H1 (cell line): ENCODE measurements around the gene BRMS1. TPM values are rescaled to one million over a fixed set of nuclear protein-coding genes. Genes with fewer than 3 reads are reported as not detected.

Source experiments
- CTCF ChIA-PET: fragments of 300-600 bp; sonication (Branson Sonifier 250); formaldehyde crosslinking; loops from one replicate; lab custom pipeline; 2021; ENCODE audit not compliant: partially characterized antibody; lab: Charles Lee
- POLR2A ChIA-PET: fragments of 300-600 bp; sonication (Branson Sonifier 250); formaldehyde crosslinking; loops from one replicate; lab custom pipeline; 2021; ENCODE audit warnings: inconsistent platforms; ENCODE audit not compliant: partially characterized antibody; lab: Charles Lee
- DNase-seq, 2 experiments: peaks; one replicate each; pipeline versions ENCODE4 v3.0.0 to v3.0.0-alpha.2; 2010 to 2022; ENCODE audit warnings: low spot score in 2 of 2, low read depth in 1 of 2, mixed read lengths in 1 of 2
- FAIRE-seq: peaks from 2 replicates; lab custom pipeline; 2011; peaks lifted over from hg19 to GRCh38; lab: Jason Lieb, UNC
- H2AFZ ChIP-seq: 2 replicates; pipeline ENCODE4 v1.8.1; 2012; ENCODE audit warnings: low read length, inconsistent platforms
- H2AK5ac ChIP-seq: 2 replicates; pipeline ENCODE4 v1.6.1; 2013; ENCODE audit warnings: low read depth, low read length
- H2BK120ac ChIP-seq: replicated peaks from 2 replicates; pipeline ENCODE3; 2013; ENCODE audit warnings: low read depth, low read length, inconsistent platforms
- H2BK12ac ChIP-seq: 2 replicates; pipeline ENCODE4 v1.6.1; 2013; ENCODE audit warnings: low read depth, low read length
- H2BK15ac ChIP-seq: 2 replicates; pipeline ENCODE4 v1.6.1; 2013; ENCODE audit warnings: low read length
- H2BK20ac ChIP-seq: 2 replicates; pipeline ENCODE4 v1.6.1; 2013; ENCODE audit warnings: low read length
- H2BK5ac ChIP-seq: 2 replicates; pipeline ENCODE4 v1.6.1; 2013; ENCODE audit warnings: low read depth, low read length
- H3K14ac ChIP-seq: 2 replicates; pipeline ENCODE4 v1.6.1; 2013; ENCODE audit warnings: inconsistent platforms; ENCODE audit not compliant: insufficient read length
- H3K18ac ChIP-seq: 2 replicates; pipeline ENCODE4 v1.6.1; 2013; ENCODE audit warnings: low read length; ENCODE audit errors: extremely low read depth
- H3K23ac ChIP-seq: 2 replicates; pipeline ENCODE4 v1.6.1; 2013; ENCODE audit warnings: inconsistent platforms; ENCODE audit not compliant: insufficient read length
- H3K23me2 ChIP-seq: 2 replicates; pipeline ENCODE4 v1.6.1; 2013; ENCODE audit warnings: low read depth, low read length
- H3K27ac ChIP-seq: 2 replicates; pipeline ENCODE4 v1.6.1; 2011; ENCODE audit warnings: low read depth, low read length, inconsistent platforms
- H3K27me3 ChIP-seq, 4 experiments: replicated peaks in 1 of 4; 1 replicate in 1 of 4; 2 replicates in 3 of 4; pipeline versions ENCODE4 v1.6.1 to v1.8.1; 2011 to 2013; ENCODE audit warnings: low read length in 3 of 4, mild to moderate bottlenecking in 3 of 4, inconsistent platforms in 2 of 4, mixed read lengths in 2 of 4, moderate library complexity in 1 of 4; ENCODE audit not compliant: control insufficient read depth in 3 of 4, insufficient read depth in 3 of 4; ENCODE audit errors: extremely low read depth in 1 of 4
- H3K36me3 ChIP-seq, 4 experiments: 2 replicates each; pipeline versions ENCODE4 v1.6.1 to v1.8.1; 2011 to 2013; ENCODE audit warnings: mild to moderate bottlenecking in 4 of 4, low read length in 3 of 4, moderate library complexity in 2 of 4, control low read depth in 1 of 4, inconsistent platforms in 1 of 4; ENCODE audit not compliant: insufficient read depth in 4 of 4, control insufficient read depth in 2 of 4
- H3K4ac ChIP-seq: replicated peaks from 2 replicates; pipeline ENCODE3; 2013; ENCODE audit warnings: low read length, low read depth, mixed read lengths, inconsistent platforms; ENCODE audit not compliant: insufficient read length
- H3K4me1 ChIP-seq, 4 experiments: replicated peaks in 1 of 4; 1 replicate in 1 of 4; 2 replicates in 3 of 4; pipeline versions ENCODE4 v1.6.1 to v1.8.1; 2011 to 2013; ENCODE audit warnings: low read length in 3 of 4, inconsistent platforms in 2 of 4, mixed read lengths in 1 of 4; ENCODE audit not compliant: insufficient read depth in 4 of 4, control insufficient read depth in 3 of 4
- H3K4me2 ChIP-seq, 2 experiments: 2 replicates each; pipeline versions ENCODE4 v1.6.1 to v1.8.1; 2011 to 2013; ENCODE audit warnings: low read depth in 2 of 2, low read length in 2 of 2, control low read depth in 1 of 2, inconsistent platforms in 1 of 2, mild to moderate bottlenecking in 1 of 2; ENCODE audit not compliant: insufficient read depth in 1 of 2
- H3K4me3 ChIP-seq, 4 experiments: fragments of 200-600, 300-600 bp in 1 of 4; sonication (generic), shearing (Covaris generic), sonication (Bioruptor Twin) in 1 of 4; 2 replicates each; pipeline versions ENCODE4 v1.5.1 to v1.8.1; 2011 to 2016; ENCODE audit warnings: low read length in 4 of 4, low read depth in 3 of 4, control low read depth in 2 of 4, inconsistent platforms in 2 of 4, mild to moderate bottlenecking in 2 of 4, mixed read lengths in 1 of 4, moderate library complexity in 1 of 4; ENCODE audit not compliant: insufficient read depth in 2 of 4; ENCODE audit errors: extremely low read depth in 1 of 4
- H3K56ac ChIP-seq: replicated peaks from 2 replicates; pipeline ENCODE3; 2013; ENCODE audit warnings: low read depth, mild to moderate bottlenecking, mixed read lengths, low read length, inconsistent platforms; ENCODE audit not compliant: insufficient read length
- H3K79me1 ChIP-seq: 2 replicates; pipeline ENCODE4 v1.6.1; 2013; ENCODE audit warnings: low read depth, low read length, control low read depth
- H3K79me2 ChIP-seq, 2 experiments: 2 replicates each; pipeline versions ENCODE4 v1.6.1 to v1.8.1; 2012 to 2013; ENCODE audit warnings: low read length in 2 of 2, mild to moderate bottlenecking in 2 of 2, inconsistent platforms in 1 of 2; ENCODE audit not compliant: insufficient read depth in 2 of 2, control insufficient read depth in 1 of 2
- H3K9ac ChIP-seq, 4 experiments: replicated peaks in 1 of 4; 1 replicate in 1 of 4; 2 replicates in 3 of 4; pipeline versions ENCODE4 v1.6.1 to v1.8.1; 2011 to 2013; ENCODE audit warnings: low read depth in 3 of 4, low read length in 3 of 4, control low read depth in 2 of 4, mild to moderate bottlenecking in 2 of 4, moderate library complexity in 2 of 4, inconsistent platforms in 1 of 4; ENCODE audit errors: extremely low read depth in 1 of 4
- H3K9me3 ChIP-seq, 2 experiments: 2 replicates each; pipeline versions ENCODE4 v1.6.1 to v1.8.1; 2012 to 2013; ENCODE audit warnings: mild to moderate bottlenecking in 2 of 2, moderate library complexity in 2 of 2, control low read depth in 1 of 2, inconsistent platforms in 1 of 2, low read depth in 1 of 2, low read length in 1 of 2, mixed read lengths in 1 of 2; ENCODE audit not compliant: insufficient read depth in 2 of 2
- H4K20me1 ChIP-seq, 2 experiments: replicated peaks in 1 of 2; 2 replicates each; pipeline versions ENCODE3 to v1.8.1; 2011 to 2013; ENCODE audit warnings: inconsistent platforms in 2 of 2, low read length in 2 of 2, mild to moderate bottlenecking in 1 of 2; ENCODE audit not compliant: insufficient read depth in 2 of 2, control insufficient read depth in 1 of 2
- H4K5ac ChIP-seq: 2 replicates; pipeline ENCODE4 v1.6.1; 2013; ENCODE audit warnings: low read length, low read depth, mixed read lengths, inconsistent platforms; ENCODE audit not compliant: insufficient read length
- H4K8ac ChIP-seq: 2 replicates; pipeline ENCODE4 v1.8.0; 2013; ENCODE audit warnings: mild to moderate bottlenecking, moderate library complexity, low read length, inconsistent platforms; ENCODE audit not compliant: insufficient read depth; ENCODE audit errors: extremely low read depth
- H4K91ac ChIP-seq: replicated peaks from 2 replicates; pipeline ENCODE3; 2013; ENCODE audit warnings: low read length, mixed read lengths, inconsistent platforms; ENCODE audit not compliant: insufficient read length
- CBX5 ChIP-seq: fragments of 300-800, 300-1000 bp; sonication (generic); IDR thresholded peaks from 2 replicates; pipeline ENCODE4 v1.7.1; 2016; ENCODE audit warnings: antibody characterized with exemption, low read length, low read depth
- CEBPB ChIP-seq: IDR thresholded peaks from 2 replicates; pipeline ENCODE4 v1.6.1; 2012; ENCODE audit warnings: low read depth, low read length
- EP300 ChIP-seq, 2 experiments: IDR thresholded peaks; 1 replicate in 1 of 2; 2 replicates in 1 of 2; pipeline ENCODE4 v1.6.1; 2011 to 2012; ENCODE audit warnings: low read depth in 2 of 2, low read length in 2 of 2, mild to moderate bottlenecking in 2 of 2, borderline replicate concordance in 1 of 2, inconsistent platforms in 1 of 2, moderate library complexity in 1 of 2
- GTF2F1 ChIP-seq: IDR thresholded peaks from 2 replicates; pipeline ENCODE4 v1.6.1; 2012; ENCODE audit warnings: low read depth, low read length, improper control_type of control experiment, borderline replicate concordance
- HDAC2 ChIP-seq, 2 experiments: fragments of 300-600 bp in 1 of 2; sonication (generic) in 1 of 2; IDR thresholded peaks; 2 replicates each; pipeline ENCODE4 v1.6.1; 2011 to 2012; ENCODE audit warnings: low read depth in 2 of 2, low read length in 2 of 2, mild to moderate bottlenecking in 2 of 2, moderate library complexity in 2 of 2, borderline replicate concordance in 1 of 2, inconsistent platforms in 1 of 2
- KDM4A ChIP-seq: IDR thresholded peaks from one replicate; pipeline ENCODE4 v1.7.1; 2012; ENCODE audit warnings: low read depth, mild to moderate bottlenecking, moderate library complexity, low read length, inconsistent platforms; ENCODE audit not compliant: severe bottlenecking
- NANOG ChIP-seq: IDR thresholded peaks from 2 replicates; pipeline ENCODE4 v1.6.1; 2011; ENCODE audit warnings: low read length, low read depth, mild to moderate bottlenecking, inconsistent platforms; ENCODE audit not compliant: insufficient read depth, poor library complexity, severe bottlenecking
- PHF8 ChIP-seq: fragments of 200-600 bp; sonication (generic); conservative IDR thresholded peaks from 2 replicates; pipeline ENCODE4 v1.7.1; 2012; ENCODE audit warnings: low read depth, mild to moderate bottlenecking, inconsistent platforms, low read length, moderate library complexity
- SAP30 ChIP-seq: fragments of 300-600 bp; sonication (generic); IDR thresholded peaks from 2 replicates; pipeline ENCODE4 v1.7.1; 2012; ENCODE audit warnings: low read length, moderate library complexity, mild to moderate bottlenecking, inconsistent platforms; ENCODE audit not compliant: insufficient read depth, insufficient replicate concordance
- SP1 ChIP-seq: IDR thresholded peaks from 2 replicates; pipeline ENCODE4 v1.6.1; 2011; ENCODE audit warnings: low read depth, low read length
- SUZ12 ChIP-seq: fragments of 200-600 bp; sonication (generic); IDR thresholded peaks from 2 replicates; pipeline ENCODE4 v1.6.1; 2012; ENCODE audit warnings: mild to moderate bottlenecking, inconsistent platforms, low read length, moderate library complexity, mixed read lengths
- TEAD4 ChIP-seq: IDR thresholded peaks from 2 replicates; pipeline ENCODE4 v1.6.1; 2012; ENCODE audit warnings: low read depth, low read length, inconsistent platforms, mixed read lengths
- WGBS, 2 experiments: shearing (Covaris generic) in 1 of 2; methylation state at CpG; one replicate each; pipeline versions ENCODE4 v1.1.6 to v1.1.7; 2013 to 2015; ENCODE audit warnings: low lambda C conversion rate in 2 of 2, mixed read lengths in 2 of 2, inconsistent platforms in 1 of 2, low coverage in 1 of 2, missing lambda C conversion rate in 1 of 2; ENCODE audit not compliant: insufficient replicate concordance in 2 of 2, insufficient coverage in 1 of 2, insufficient read length in 1 of 2; ENCODE audit errors: extremely low coverage in 1 of 2, missing lambda C conversion rate in 1 of 2; 5-methylcytosine and 5-hydroxymethylcytosine counted together
- polyA plus RNA-seq, 7 experiments: library from polyadenylated mRNA; depleted of rRNA in 3 of 7; stranded (reverse) in 5 of 7; unstranded in 2 of 7; fragments of >200 nt in 5 of 7; fragments of 200-250 nt in 2 of 7; gene quantifications; 1 replicate in 5 of 7; 2 replicates in 1 of 7; 4 replicates in 1 of 7; pipeline versions ENCODE4 v1.2.1 to v1.2.3, GENCODE V29; 2011 to 2013; ENCODE audit warnings: missing spikeins in 2 of 7, mixed read lengths in 2 of 7
- total RNA-seq: library from RNA; stranded (reverse); fragmentation: NEBNext Ultra II Directional; extraction: Animal tissue kit (Norgen Biotek cat#: 25700); gene quantifications from 2 replicates; pipeline ENCODE4 v1.2.1, GENCODE V29; 2021
- TF ChIP-seq, protein P1 (sequence below): IDR thresholded peaks from 2 replicates; pipeline ENCODE4 v1.6.1; 2012; ENCODE audit warnings: inconsistent platforms

BRMS1 gene
- total and polyA plus RNA-seq, 2 of the 8 experiments (the other 6 are each of a cell fraction or from before 2014, with no cell fraction given), result 39.2 to 46.1 TPM

DNA sequence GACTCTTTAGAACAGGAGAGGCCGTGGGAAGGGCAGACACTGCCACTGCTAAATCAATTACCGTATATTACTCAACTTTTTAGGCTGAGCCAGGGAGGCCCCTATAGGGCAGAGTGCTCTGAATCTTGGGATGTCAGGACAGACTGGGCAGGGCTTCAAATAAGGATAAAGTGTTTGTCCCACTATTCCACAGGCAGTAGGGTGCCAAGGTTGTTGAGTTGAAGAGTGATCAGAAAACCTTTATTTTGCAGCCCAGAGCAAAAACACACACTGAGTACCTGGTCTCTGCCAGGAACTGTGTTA is 4.1 kb upstream of the BRMS1 start:
- Histone ChIP-seq H3K36me3 (peaks cover 0 to 2% (median under 1%) of the 10 kb centered on the region in 4 experiments; a peak in 2 of 8 replicates), H2BK15ac (no peak overlapping the region), H3K23ac (no peak overlapping the region), H4K91ac (no peak overlapping the region), H4K20me1 (no peaks in the 10 kb centered on the region), H3K14ac (no peak overlapping the region), H2AFZ (no peak overlapping the region), H2BK5ac (no peak overlapping the region), H2AK5ac (no peak overlapping the region), H3K56ac (no peak overlapping the region), H3K4me3 (no peak overlapping the region), H2BK120ac (no peak overlapping the region), H3K79me1 (no peaks in the 10 kb centered on the region; the same call in 1 of the 2 replicates), H3K27me3 (peaks cover 0 to 2% (median 0%) of the 10 kb centered on the region in 4 experiments; a peak in 3 of 7 replicates), H3K9me3 (no peaks in the 10 kb centered on the region), H3K27ac (no peak overlapping the region), H2BK20ac (no peak overlapping the region), H3K4ac (no peak overlapping the region), H3K18ac (no peak overlapping the region), H3K9ac (no peak overlapping the region), H3K23me2 (peaks cover 21% of the 10 kb centered on the region), H2BK12ac (no peak overlapping the region), H3K79me2 (peaks cover 0 to 5% of the 10 kb centered on the region in 2 experiments; a peak in 2 of 4 replicates), H4K8ac (no peak overlapping the region), H3K4me2 (peak overlapping the region in 1 of 2 experiments; percentile 80; a peak in 1 of 4 replicates), H4K5ac (no peak overlapping the region), H3K4me1 (peaks cover 0 to 15% (median 9%) of the 10 kb centered on the region in 4 experiments; a peak in 6 of 7 replicates)
- FAIRE-seq, result no peak
- CTCF ChIA-PET, result interaction anchor here (1.3 to 3.2 kb wide), 3 partner anchors 14 to 37 kb away, joined by 3 to 27 read pairs (median 10); no protein-coding TSS in a partner anchor
- 93% methylated on average over 2 of the region's 2 CpGs; no CpG with 5 or more reads in 1 of the 2 experiments for WGBS, 2 experiments
- POLR2A ChIA-PET, result interaction anchor here (0.9 to 28.7 kb wide), 6 partner anchors 8 to 51 kb away, joined by 3 to 487 read pairs (median 7); partner anchors contain the start of genes RIN1 and SLC29A2
- no peak for DNase-seq
- TF ChIP-seq, protein P1, sequence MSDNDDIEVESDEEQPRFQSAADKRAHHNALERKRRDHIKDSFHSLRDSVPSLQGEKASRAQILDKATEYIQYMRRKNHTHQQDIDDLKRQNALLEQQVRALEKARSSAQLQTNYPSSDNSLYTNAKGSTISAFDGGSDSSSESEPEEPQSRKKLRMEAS, result no peak
- TF ChIP-seq TEAD4 (no peak), GTF2F1 (no peak), CBX5 (no peak), CEBPB (no peak), SAP30 (no peak), EP300 (IDR thresholded peaks at IDR 0.05; ENCODE audit: borderline replicate concordance in 1 of 2, low read depth in 2 of 2, low read length in 2 of 2) (no peak), SUZ12 (no peak), PHF8 (no peak), SP1 (no peak), KDM4A (no peak), HDAC2 (IDR thresholded peaks at IDR 0.05; ENCODE audit: borderline replicate concordance in 1 of 2, low read depth in 2 of 2, low read length in 2 of 2) (no peak), NANOG (no peak)
